ENCODE measurements around the gene TTLL3. TPM values are rescaled to one million over a fixed set of nuclear protein-coding genes. Genes with fewer than 3 reads are reported as not detected.

The TTLL3 gene
- total and polyA plus RNA-seq, 12 donors = 10.1 to 214 (median 45.5) TPM

GRCh38 chr3:9883706-9884554, 73.9 kb downstream of the TTLL3 start:
- Histone ChIP-seq H3K9me3 (replicated peaks in 1 of 3) (no peaks in the 10 kb centered on the region), H3K36me3 (replicated peaks in 1 of 2) (no peaks in the 10 kb centered on the region), H3K4me1 (replicated peaks in 1 of 2) (peaks cover 7 to 19% of the 10 kb centered on the region in 2 donors), H3K27ac (peak overlapping the region in 4 of 5 donors; percentile 24 to 72 (median 58)), H3K27me3 (no peaks in the 10 kb centered on the region), H3K4me3 (no peak overlapping the region)
- 70 to 76% (median 75%) methylated on average over 7 of the region's 7 CpGs for WGBS, 4 donors
- no peak for TF ChIP-seq POLR2A (IDR thresholded peaks at IDR 0.05)
- no peak for TF ChIP-seq CTCF (IDR thresholded peaks at IDR 0.05)
- DNase-seq = no peak
- intact Hi-C loops (cut with DNase I) = no loop called here

GRCh38 chr3:9884555-9885165, 74.6 kb downstream of the TTLL3 start:
- intact Hi-C loops (cut with DNase I) = no loop called here
- no peak for TF ChIP-seq CTCF (IDR thresholded peaks at IDR 0.05)
- no peak for TF ChIP-seq POLR2A (IDR thresholded peaks at IDR 0.05)
- H3K4me3 ChIP-seq = no peak overlapping the region
- no peaks in the 10 kb centered on the region for H3K36me3 ChIP-seq (replicated peaks in 1 of 2)
- DNase-seq = peak; percentile 51 to 86 (median 69)
- 52 to 54% (median 53%) methylated on average over 11 of the region's 11 CpGs for WGBS, 4 donors
- H3K27ac ChIP-seq = peak overlapping the region in 4 of 5 donors; percentile 24 to 72 (median 58)
- peaks cover 13 to 24% of the 10 kb centered on the region in 2 donors for H3K4me1 ChIP-seq (replicated peaks in 1 of 2)
- H3K9me3 ChIP-seq (replicated peaks in 1 of 3) = no peaks in the 10 kb centered on the region
- no peaks in the 10 kb centered on the region for H3K27me3 ChIP-seq

Other genes with a start within 250 kb of the TTLL3 start
- gene MTMR14, start 160.8 kb upstream of the TTLL3 start, total RNA-seq = 10 to 100 TPM; 34.2 to 73.0 (median 39.4) TPM
- gene MTMR14, start 160.8 kb upstream of the TTLL3 start, polyA plus RNA-seq = 10 to 100 TPM; 26.9 to 54.1 (median 42.4) TPM
- 1 to 10 TPM in 4 of 9 donors, under 1 TPM in 4, not detected in 1; 0.11 to 2.1 (median 1.1) TPM for gene CPNE9, start 106.4 kb upstream of the TTLL3 start, total RNA-seq
- gene CPNE9, start 106.4 kb upstream of the TTLL3 start, polyA plus RNA-seq = 1 to 10 TPM; 1.6 to 9.2 (median 4.0) TPM
- gene BRPF1, start 78.5 kb upstream of the TTLL3 start, total RNA-seq = 10 to 100 TPM; 10.6 to 18.7 (median 15.0) TPM
- 10 to 100 TPM in 2 of 3 donors, 1 to 10 TPM in 1; 7.4 to 14.6 (median 12.4) TPM for gene BRPF1, start 78.5 kb upstream of the TTLL3 start, polyA plus RNA-seq
- 10 to 100 TPM; 13.3 to 34.9 (median 22.3) TPM for gene OGG1, start 60.3 kb upstream of the TTLL3 start, total RNA-seq
- gene OGG1, start 60.3 kb upstream of the TTLL3 start, polyA plus RNA-seq = 10 to 100 TPM; 16.0 to 25.6 (median 21.2) TPM
- gene CAMK1, start 40.3 kb upstream of the TTLL3 start, total RNA-seq = 100 to 1,000 TPM in 7 of 9 donors, 10 to 100 TPM in 2; 12.7 to 261 (median 172) TPM
- gene CAMK1, start 40.3 kb upstream of the TTLL3 start, polyA plus RNA-seq = 100 to 1,000 TPM in 2 of 3 donors, 10 to 100 TPM in 1; 51.5 to 281 (median 260) TPM
- gene TADA3, start 17.8 kb upstream of the TTLL3 start, total RNA-seq = 100 to 1,000 TPM in 5 of 9 donors, 10 to 100 TPM in 4; 59.1 to 148 (median 114) TPM
- gene TADA3, start 17.8 kb upstream of the TTLL3 start, polyA plus RNA-seq = 100 to 1,000 TPM in 2 of 3 donors, 10 to 100 TPM in 1; 49.7 to 133 (median 117) TPM
- 100 to 1,000 TPM; 138 to 249 (median 180) TPM for gene ARPC4, start 17.2 kb upstream of the TTLL3 start, total RNA-seq
- gene ARPC4, start 17.2 kb upstream of the TTLL3 start, polyA plus RNA-seq = 100 to 1,000 TPM in 1 of 3 donors, 10 to 100 TPM in 2; 75.8 to 140 (median 77.4) TPM
- gene RPUSD3, start 33.7 kb downstream of the TTLL3 start, total RNA-seq = 100 to 1,000 TPM in 1 of 9 donors, 10 to 100 TPM in 8; 21.5 to 116 (median 50.8) TPM
- 10 to 100 TPM; 27.7 to 47.9 (median 35.1) TPM for gene RPUSD3, start 33.7 kb downstream of the TTLL3 start, polyA plus RNA-seq
- 1 to 10 TPM in 5 of 9 donors, under 1 TPM in 3, not detected in 1; 0.22 to 5.9 (median 1.2) TPM for gene CIDEC, start 70.0 kb downstream of the TTLL3 start, total RNA-seq
- 100 to 1,000 TPM in 1 of 3 donors, 1 to 10 TPM in 1, under 1 TPM in 1; 0.38 to 108 (median 3.9) TPM for gene CIDEC, start 70.0 kb downstream of the TTLL3 start, polyA plus RNA-seq
- 100 to 1,000 TPM in 2 of 9 donors, 10 to 100 TPM in 7; 47.2 to 116 (median 60.9) TPM for gene JAGN1, start 80.3 kb downstream of the TTLL3 start, total RNA-seq
- 10 to 100 TPM; 31.4 to 69.7 (median 58.2) TPM for gene JAGN1, start 80.3 kb downstream of the TTLL3 start, polyA plus RNA-seq
- gene IL17RE, start 92.6 kb downstream of the TTLL3 start, total RNA-seq = 1 to 10 TPM in 6 of 9 donors, under 1 TPM in 3; 0.22 to 3.3 (median 1.4) TPM
- 1 to 10 TPM in 2 of 3 donors, under 1 TPM in 1; 0.51 to 4.3 (median 2.3) TPM for gene IL17RE, start 92.6 kb downstream of the TTLL3 start, polyA plus RNA-seq
- gene IL17RC, start 106.8 kb downstream of the TTLL3 start, total RNA-seq = 100 to 1,000 TPM in 2 of 9 donors, 10 to 100 TPM in 7; 24.7 to 141 (median 89.8) TPM
- 100 to 1,000 TPM in 2 of 3 donors, 10 to 100 TPM in 1; 20.5 to 283 (median 208) TPM for gene IL17RC, start 106.8 kb downstream of the TTLL3 start, polyA plus RNA-seq
- gene CRELD1, start 123.6 kb downstream of the TTLL3 start, total RNA-seq = 10 to 100 TPM; 28.8 to 95.4 (median 45.1) TPM
- gene CRELD1, start 123.6 kb downstream of the TTLL3 start, polyA plus RNA-seq = 100 to 1,000 TPM in 1 of 3 donors, 10 to 100 TPM in 2; 30.2 to 137 (median 66.3) TPM
- gene PRRT3, start 142.1 kb downstream of the TTLL3 start, total RNA-seq = 1 to 10 TPM in 7 of 9 donors, under 1 TPM in 2; 0.30 to 6.4 (median 3.3) TPM
- gene PRRT3, start 142.1 kb downstream of the TTLL3 start, polyA plus RNA-seq = 1 to 10 TPM; 2.2 to 2.9 (median 2.5) TPM
- 100 to 1,000 TPM in 6 of 9 donors, 10 to 100 TPM in 3; 49.9 to 141 (median 111) TPM for gene EMC3, start 176.6 kb downstream of the TTLL3 start, total RNA-seq
- 100 to 1,000 TPM in 1 of 3 donors, 10 to 100 TPM in 2; 11.3 to 191 (median 37.6) TPM for gene EMC3, start 176.6 kb downstream of the TTLL3 start, polyA plus RNA-seq
- gene FANCD2, start 216.2 kb downstream of the TTLL3 start, total RNA-seq = 10 to 100 TPM in 1 of 9 donors, 1 to 10 TPM in 6, under 1 TPM in 2; 0.48 to 14.5 (median 2.6) TPM
- gene FANCD2, start 216.2 kb downstream of the TTLL3 start, polyA plus RNA-seq = 1 to 10 TPM; 1.2 to 3.8 (median 2.5) TPM